ENCODE measurements around the gene SLC35C1.

SLC35C1 gene

GRCh38 chr11:45846974-45847910, 42.3 kb downstream of the SLC35C1 start, which contains the start of gene CRY2:
Gene CRY2, plus strand, starts transcription at chr11:45847475. Its CDS starts 16 bp downstream, at chr11:45847491.
- DNase-seq, result peak; percentile 90

DNA sequence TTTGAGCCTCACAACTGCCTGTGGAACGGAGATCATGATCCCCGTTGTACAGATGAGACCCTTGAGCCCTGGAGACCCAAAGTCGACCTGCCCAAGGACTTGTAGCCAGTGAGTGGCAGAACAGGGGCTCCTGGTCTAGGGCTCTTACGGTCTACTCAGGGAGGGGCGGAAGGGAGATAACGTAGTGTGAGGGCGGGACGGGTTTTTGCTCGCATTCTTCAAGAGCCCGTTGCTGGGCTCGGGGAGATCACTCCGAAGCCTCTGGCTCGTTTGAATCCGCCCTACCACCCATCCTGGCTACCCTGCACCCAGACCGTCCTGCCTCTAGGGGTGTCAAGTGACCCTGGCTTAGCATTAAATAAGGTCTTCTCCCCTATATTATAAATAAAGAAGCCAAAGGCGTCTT, 43.0 kb downstream of the SLC35C1 start:
- no peak for DNase-seq

DNA sequence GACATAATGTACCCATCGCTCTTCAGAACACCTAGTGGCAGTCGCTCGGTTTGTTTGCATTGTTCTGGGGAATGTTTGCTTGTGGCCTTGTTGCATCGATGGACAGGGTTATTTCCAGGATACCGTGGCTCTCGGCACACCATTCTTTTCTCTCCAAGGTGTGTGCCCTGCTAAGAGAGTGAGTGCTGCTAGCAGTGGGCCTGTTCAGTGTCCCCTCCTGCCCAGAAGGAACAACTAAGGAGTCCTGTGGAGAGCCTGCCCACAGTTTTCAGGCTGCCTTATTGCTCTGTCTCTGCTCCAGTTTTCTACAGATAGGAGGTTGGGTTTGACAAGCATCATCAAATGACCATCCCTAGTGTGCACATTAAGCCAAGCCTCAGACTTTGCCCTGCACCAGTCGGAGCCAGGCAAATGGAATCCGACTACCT, 43.7 kb downstream of the SLC35C1 start:
- DNase-seq, result no peak

DNA sequence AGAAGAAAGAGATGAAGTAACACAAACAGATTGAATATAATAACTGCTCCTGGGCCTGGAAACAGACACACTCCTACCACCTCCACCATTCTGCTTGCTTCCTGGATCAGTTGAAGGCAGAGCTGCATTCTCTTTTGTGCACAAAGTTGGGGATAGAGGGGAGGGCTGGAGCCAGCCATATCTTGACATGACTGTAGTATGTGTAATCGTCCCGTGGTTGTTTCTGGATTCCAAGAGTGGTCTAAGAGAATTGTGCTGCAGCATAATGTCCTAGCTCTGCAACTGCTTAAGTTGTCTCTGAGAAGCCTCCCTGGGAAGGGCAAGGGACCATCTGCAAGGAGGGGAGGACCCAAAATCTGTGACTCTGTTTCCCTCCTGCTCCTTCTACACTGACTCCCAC, 45.5 kb downstream of the SLC35C1 start:
- DNase-seq, result no peak

GRCh38 chr11:45851228-45851627, 46.3 kb downstream of the SLC35C1 start:
- no peak for DNase-seq

- no peak for DNase-seq
These were observed 47.2 kb downstream of the SLC35C1 start for GRCh38 chr11:45852018-45852711.

GRCh38 chr11:45852712-45853101, 47.8 kb downstream of the SLC35C1 start:
- DNase-seq, result no peak

DNA sequence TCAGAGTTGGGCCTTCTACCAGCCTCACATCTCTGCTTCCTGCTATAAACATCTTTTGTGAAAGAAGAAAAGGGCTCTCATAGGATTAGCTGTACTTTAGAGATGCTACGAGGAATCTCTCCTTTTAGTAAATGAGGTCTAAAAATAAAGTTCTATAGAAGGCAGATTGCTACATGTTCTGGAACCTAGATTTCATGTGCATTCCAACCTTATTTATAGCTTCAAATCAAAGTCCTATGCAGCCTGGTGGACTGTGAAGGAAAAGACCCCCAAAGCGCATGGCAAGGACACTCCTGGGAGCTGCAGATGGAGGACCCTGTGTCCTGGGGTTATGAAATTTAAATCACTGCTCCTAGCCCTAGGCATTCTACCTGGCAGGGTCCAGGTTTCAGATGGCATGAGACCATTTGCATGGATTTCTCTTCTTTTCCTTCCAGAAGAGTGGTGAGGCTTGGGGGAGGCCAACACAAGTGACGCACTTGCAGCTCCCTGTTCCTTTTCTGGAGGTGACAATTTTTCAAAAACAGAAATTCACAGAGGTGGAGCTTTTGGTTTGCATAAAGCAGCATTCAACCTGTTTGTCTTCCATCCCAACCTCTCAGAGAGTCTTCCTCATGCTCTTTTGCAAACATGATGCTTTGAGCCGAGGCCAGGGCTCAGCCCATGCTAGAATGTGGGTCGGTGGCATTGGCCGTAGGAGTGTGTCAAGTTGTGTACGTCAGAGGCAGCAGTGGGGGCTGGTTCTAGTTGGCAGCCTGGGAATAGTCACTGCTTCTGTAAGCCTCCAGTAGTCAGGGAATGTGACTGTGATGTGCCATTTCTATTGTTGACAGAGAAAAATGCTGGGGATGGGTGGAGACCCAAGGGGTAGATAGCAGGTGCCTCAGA, 48.6 kb downstream of the SLC35C1 start:
- DNase-seq, result no peak

DNA sequence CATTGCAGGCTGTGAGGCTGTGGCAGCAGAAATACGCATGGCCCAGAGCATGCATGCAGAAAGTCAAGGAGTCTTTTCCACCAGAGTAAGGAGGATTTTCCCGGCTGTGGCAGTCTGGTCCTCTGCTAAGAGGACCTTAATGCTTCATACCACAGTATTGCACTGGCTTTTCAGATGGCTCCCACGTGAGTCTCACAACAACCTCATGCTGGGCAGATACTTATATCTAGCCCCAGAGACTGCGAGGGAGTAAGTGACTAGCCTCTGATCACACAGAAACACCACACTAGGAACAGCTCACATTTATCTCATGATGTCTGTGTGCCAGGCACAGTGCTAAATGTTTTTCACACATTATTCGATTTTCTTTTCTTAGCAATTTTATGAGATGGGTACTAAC, 50.4 kb downstream of the SLC35C1 start:
- DNase-seq, result no peak

DNA sequence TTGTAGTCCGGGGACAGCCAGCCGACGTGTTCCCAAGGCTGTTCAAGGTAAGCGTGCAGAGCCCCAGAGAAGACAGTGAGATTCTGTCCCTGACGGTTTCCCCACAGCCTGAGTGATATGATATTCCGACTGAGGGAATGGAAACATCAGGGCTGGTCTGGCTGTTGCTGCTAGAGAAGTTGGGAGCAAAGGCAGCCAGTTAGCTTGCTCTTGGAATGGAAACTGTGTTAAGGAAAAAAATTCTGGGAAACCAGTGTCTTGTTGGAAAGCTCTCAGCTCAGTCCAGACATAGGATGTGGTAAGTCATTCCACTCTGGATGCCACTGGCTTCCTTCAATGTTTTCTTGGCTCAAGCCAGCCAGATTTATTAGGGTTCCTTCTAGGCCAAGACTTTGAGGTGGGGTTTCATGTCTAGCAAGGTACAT, 51.1 kb downstream of the SLC35C1 start:
- no peak for DNase-seq

- DNase-seq, result peak; percentile 25
These were observed 53.1 kb downstream of the SLC35C1 start for GRCh38 chr11:45857961-45858474.

DNA sequence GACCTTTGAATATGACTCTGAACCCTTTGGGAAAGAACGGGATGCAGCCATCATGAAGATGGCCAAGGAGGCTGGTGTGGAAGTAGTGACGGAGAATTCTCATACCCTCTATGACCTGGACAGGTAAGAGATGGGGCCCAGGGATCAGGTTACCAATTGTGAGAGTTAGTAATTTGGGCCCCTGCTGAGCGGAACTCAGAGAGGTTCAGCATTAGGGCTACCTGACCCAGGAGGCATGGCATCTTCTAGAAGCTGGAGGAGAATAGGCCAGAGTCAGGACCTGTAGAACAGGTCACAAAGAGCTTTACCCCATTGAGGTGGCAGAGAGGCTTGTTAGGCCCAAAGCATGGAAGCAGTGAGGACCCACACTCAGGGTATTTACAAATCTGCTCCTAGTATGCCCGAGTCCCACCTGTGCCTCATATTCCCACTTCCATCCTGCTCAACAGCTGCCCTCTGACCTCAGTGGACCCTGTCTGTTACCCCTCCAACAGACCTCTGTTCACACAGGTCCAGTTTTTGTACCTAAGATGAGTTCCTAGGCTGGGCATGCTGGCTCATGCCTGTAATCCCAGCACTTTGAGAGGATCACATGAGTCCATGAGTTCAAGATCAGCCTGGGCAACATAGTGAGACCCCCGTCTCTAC, 53.9 kb downstream of the SLC35C1 start:
- DNase-seq, result no peak

GRCh38 chr11:45859661-45860140, 54.8 kb downstream of the SLC35C1 start:
- DNase-seq, result peak; percentile 87

DNA sequence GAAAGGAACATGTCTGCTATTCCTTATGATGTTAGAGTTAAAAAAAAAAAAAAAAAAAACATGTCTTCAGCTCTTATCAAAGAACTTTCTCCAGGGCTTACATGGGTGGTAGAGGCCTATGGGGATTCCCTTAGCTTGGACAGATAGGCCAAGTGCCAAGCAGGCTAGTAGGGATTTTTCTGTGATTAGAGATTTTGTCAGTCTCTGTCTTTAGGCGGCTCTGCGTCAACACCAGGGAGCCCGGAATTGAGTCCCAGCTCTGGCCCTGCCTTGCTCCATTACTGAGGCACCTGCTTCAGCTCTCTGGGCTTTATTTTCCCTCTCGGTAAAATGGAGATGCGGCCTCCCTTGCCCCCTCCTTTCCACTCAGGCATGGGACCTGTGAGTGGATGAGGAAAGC, 55.4 kb downstream of the SLC35C1 start:
- no peak for DNase-seq

DNA sequence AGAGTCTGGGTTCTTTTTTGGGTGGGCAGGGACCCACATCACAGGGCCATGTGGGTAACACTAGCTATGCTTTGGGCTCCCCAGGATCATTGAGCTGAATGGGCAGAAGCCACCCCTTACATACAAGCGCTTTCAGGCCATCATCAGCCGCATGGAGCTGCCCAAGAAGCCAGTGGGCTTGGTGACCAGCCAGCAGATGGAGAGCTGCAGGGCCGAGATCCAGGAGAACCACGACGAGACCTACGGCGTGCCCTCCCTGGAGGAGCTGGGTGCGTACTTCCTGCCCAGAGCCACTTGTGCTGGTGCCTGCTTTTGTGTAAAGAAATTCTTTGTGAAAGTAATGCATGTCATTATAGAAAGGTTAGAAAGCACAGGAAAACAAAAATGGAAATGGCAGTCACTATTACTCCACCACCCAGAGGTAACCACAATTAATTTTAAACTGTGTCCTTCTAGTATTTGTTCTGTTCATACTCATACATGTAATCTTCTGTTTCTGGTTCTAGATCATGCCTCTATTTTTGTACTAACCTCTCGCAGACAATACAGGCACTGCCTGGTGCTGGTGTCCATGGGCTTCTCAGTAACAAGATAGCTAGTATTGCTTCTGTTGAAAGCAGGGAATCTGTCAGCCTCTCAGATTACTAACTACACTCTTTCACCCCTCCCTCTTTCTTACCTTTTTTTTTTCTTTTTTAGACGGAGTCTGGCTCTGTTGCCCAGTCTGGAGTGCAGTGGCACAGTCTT, 56.0 kb downstream of the SLC35C1 start:
- no peak for DNase-seq
